ENCODE results near the gene PKLR. TPM values are rescaled to one million over a fixed set of nuclear protein-coding genes. Genes with fewer than 3 reads are reported as not detected.

PKLR gene
- total RNA-seq, 4 donors from 2014 or later, result not detected

- H3K9me3 ChIP-seq, result no peaks in the 10 kb centered on the region
- H3K27ac ChIP-seq, result no peak overlapping the region
- 96% methylated on average over 9 of the region's 9 CpGs for WGBS, 2 donors
- no peak for DNase-seq
- H3K4me1 ChIP-seq, result peaks cover 22 to 23% of the 10 kb centered on the region in 2 donors
- intact Hi-C loops (cut with DNase I), result no loop called here
- no peaks in the 10 kb centered on the region for H3K36me3 ChIP-seq
- H3K4me3 ChIP-seq (replicated peaks in 1 of 3), result no peak overlapping the region
- TF ChIP-seq CTCF (IDR thresholded peaks at IDR 0.05) (no peak), POLR2A (IDR thresholded peaks at IDR 0.05) (no peak)
- no peaks in the 10 kb centered on the region for H3K27me3 ChIP-seq
Measured at GRCh38 chr1:155318082-155318481, 16.8 kb upstream of the PKLR start.

DNA sequence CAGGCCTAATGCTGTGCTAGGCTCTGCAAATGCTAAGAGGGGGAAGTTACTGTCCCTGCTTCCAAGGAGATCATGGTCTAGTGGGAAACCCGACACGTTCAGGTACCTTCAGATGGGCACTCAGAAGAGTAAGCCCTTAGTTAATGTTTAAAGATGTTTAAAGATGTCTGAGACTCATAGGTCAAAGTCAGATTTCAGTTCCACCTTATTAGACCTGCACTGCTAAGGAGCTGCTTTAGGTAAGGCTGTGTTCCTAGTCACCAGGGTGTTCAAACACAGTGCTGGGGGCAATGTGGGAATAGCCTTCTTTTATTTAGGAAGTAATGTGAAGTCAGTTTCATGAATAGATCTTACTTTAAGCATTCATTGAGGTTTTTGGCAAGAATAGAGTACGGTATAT is 15.7 kb upstream of the PKLR start:
- Histone ChIP-seq H3K27ac (no peak overlapping the region), H3K9me3 (no peaks in the 10 kb centered on the region), H3K4me3 (replicated peaks in 1 of 3) (no peak overlapping the region), H3K4me1 (peaks cover 12 to 16% of the 10 kb centered on the region in 2 donors), H3K36me3 (no peaks in the 10 kb centered on the region), H3K27me3 (no peaks in the 10 kb centered on the region)
- intact Hi-C loops (cut with DNase I), result no loop called here
- TF ChIP-seq CTCF (IDR thresholded peaks at IDR 0.05) (no peak), POLR2A (IDR thresholded peaks at IDR 0.05) (no peak)
- 90 to 97% methylated on average over 3 of the region's 3 CpGs for WGBS, 2 donors
- no peak for DNase-seq

GRCh38 chr1:155313261-155313660 is 12.0 kb upstream of the PKLR start:
- intact Hi-C loops (cut with DNase I), result no loop called here
- Histone ChIP-seq H3K36me3 (no peaks in the 10 kb centered on the region), H3K27ac (no peak overlapping the region), H3K4me1 (peaks cover 13% of the 10 kb centered on the region in 2 donors), H3K27me3 (no peaks in the 10 kb centered on the region), H3K4me3 (replicated peaks in 1 of 3) (no peak overlapping the region), H3K9me3 (no peaks in the 10 kb centered on the region)
- no peak for TF ChIP-seq POLR2A (IDR thresholded peaks at IDR 0.05)
- TF ChIP-seq CTCF (IDR thresholded peaks at IDR 0.05), result no peak
- WGBS, 2 donors, result 84 to 90% methylated on average over 8 of the region's 8 CpGs
- DNase-seq, result no peak

GRCh38 chr1:155309423-155310021 is 8.3 kb upstream of the PKLR start:
- H3K27ac ChIP-seq, result peak overlapping the region; percentile 31 to 81 (median 79)

More at GRCh38 chr1:155309423-155310021, 8.3 kb upstream of the PKLR start:
- no peaks in the 10 kb centered on the region for H3K27me3 ChIP-seq
- WGBS, 2 donors, result 2 to 7% methylated on average over 9 to 11 of the region's 11 CpGs
- peaks cover 13 to 20% of the 10 kb centered on the region in 2 donors for H3K4me1 ChIP-seq
- intact Hi-C loops (cut with DNase I), result no loop called here
- peak; percentile 52 to 54 for DNase-seq
- TF ChIP-seq CTCF (IDR thresholded peaks at IDR 0.05), result no peak
- no peak for TF ChIP-seq POLR2A (IDR thresholded peaks at IDR 0.05)
- peak overlapping the region; percentile 34 to 55 (median 52) for H3K4me3 ChIP-seq (replicated peaks in 1 of 3)
- H3K9me3 ChIP-seq, result no peaks in the 10 kb centered on the region
- H3K36me3 ChIP-seq, result no peaks in the 10 kb centered on the region
